ENCODE results near the gene GABRG3.

The GABRG3 gene

GRCh38 chr15:27433604-27434003 is 462.6 kb downstream of the GABRG3 start:
- no peak for DNase-seq

- no peak for DNase-seq
These were observed 467.7 kb downstream of the GABRG3 start for GRCh38 chr15:27438403-27439375.

DNA sequence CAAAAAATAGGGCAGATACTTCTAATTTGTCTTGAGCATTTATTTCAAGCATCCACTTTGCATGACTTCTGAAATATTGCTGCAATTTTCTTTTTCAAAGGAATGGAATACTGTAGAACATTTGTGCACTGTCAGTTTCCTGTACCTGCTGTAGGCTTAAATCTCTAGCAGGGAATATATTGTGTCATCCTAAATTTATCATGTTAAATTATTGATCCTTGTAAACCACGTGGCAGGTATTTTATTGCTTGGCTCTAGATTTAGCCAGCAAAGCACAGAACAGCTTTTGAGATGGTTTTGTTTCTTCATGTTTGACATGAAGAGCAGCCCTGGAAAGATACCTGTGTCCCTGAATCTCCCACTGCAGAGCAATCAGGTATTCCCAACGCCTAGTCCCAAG is 470.1 kb downstream of the GABRG3 start:
- DNase-seq: no peak

GRCh38 chr15:27448234-27448633 is 477.3 kb downstream of the GABRG3 start:
- DNase-seq: no peak

DNA sequence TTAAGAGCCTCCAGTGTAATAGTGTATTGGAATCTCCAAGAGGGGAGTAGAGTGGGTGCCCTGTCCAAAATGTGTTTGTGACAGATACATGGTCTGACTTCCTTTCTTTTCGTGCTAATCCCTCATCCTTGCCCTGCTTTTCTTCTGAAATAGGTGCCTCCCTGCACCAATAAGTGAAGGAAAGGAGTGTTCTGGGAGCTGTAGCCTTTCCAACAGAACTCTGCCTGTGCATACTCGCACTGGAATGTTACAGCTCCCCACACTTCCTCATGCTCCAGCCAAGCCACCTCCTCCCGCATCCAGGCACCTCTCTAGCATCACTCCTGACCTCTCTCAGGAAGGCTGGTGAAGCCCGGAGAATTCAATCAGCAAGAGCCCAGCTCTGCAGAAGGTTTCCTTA is 478.0 kb downstream of the GABRG3 start:
- DNase-seq: no peak

GRCh38 chr15:27449941-27450340 is 479.0 kb downstream of the GABRG3 start:
- no peak for DNase-seq

- DNase-seq: no peak
These were observed 483.5 kb downstream of the GABRG3 start for GRCh38 chr15:27454281-27455075.

GRCh38 chr15:27456807-27457206 is 485.8 kb downstream of the GABRG3 start:
- no peak for DNase-seq

- no peak for DNase-seq
These were observed 486.8 kb downstream of the GABRG3 start for GRCh38 chr15:27457766-27458165.

DNA sequence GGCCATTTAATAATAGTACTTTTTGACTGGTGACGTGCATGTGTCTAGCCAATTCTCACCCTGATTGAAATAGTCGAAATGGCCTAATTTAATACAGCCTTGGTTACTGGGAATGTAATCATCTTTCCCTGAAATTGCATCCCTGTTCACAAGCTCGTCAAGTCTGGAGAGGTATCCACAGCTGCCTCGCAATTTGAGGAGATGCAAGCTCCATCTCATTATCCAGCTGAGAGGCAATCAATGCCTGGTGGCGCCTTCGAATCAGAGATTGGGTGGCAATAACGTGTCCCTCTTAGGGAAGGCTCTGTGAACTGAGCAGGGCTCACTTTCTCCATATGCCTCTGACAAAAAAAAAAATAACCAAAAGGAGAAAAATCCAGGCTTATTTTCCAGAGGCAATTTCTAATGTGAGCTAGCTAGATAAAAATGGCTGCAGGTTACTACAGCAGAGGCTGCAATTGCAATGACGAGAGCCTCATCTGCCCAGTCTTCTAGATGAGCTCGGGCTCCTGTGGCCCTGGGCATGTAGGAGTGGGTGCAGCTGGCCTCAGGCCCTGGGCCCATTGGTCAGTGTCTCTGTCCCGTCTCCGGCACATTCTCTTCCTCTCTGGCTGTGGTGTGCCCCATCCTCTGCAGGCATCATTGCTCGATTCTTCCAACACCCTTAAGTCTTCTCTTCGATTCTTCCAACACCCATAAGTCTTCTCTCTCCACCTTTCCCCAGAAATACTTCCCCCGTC is 487.5 kb downstream of the GABRG3 start:
- no peak for DNase-seq

DNA sequence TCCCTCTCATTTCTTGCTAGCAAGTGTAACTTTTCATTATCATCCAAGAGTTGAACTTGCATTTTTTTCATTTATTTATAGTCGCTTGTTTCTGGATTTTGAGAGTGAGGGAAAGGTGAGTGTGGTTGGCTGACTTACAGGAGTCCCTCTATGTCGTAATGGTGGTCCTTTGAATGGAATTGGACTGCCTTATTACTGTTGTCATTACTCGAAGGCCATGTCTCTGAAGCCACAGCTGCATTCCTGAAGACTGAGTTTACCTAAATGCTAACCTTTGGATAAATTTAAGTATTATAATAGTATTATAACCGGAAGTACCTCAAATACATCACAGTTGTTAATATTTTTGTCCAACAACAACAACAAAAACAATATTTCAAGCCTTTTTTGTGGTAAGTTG is 488.9 kb downstream of the GABRG3 start:
- no peak for DNase-seq

GRCh38 chr15:27461181-27461580 is 490.2 kb downstream of the GABRG3 start:
- DNase-seq: no peak

DNA sequence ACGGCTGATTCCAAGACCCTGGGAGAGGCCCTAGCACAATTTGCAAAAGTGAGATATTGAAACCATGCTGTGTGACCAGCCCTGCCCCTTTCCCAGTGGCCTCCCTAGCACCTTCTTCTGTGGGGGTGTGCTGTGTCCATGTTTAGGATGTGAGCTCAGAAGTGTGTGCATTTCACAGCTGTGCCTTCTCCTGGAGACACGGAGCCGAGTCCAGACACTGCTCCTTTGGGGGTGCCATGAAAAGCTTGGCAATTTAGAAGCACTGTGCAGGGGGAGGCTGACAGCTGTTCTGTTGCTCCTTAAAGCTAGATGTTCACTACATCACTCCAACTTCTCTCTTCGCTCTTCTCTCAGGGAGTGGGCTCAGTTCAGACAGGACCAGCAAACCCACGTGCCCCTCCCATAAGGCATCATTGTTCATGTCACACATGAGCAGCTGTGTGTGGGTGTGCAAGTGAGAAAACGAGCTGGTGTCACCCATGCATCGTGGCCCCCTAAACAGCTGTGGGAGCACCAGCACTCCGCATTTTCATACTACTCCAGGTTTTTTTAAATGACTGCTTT is 492.6 kb downstream of the GABRG3 start:
- DNase-seq: no peak

GRCh38 chr15:27464941-27465612 is 494.1 kb downstream of the GABRG3 start:
- no peak for DNase-seq

DNA sequence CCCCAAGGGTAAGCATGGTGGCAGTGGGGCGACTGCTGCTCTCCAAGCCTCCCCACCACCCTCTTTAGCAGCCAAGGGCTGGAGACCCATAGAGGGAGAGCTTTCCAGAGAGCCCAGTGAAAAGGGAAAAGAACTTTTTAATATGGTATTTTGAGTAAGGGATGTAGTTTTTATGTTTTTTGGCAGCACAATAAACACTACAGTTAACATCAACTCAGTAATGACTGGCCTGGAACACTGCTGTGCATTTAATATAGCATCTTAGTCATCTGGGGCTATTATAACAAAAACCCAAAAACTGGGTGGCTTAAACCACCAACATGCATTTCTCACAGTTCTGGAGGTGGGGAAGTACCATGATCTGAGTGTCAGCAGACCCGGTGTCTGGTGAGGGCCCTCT is 495.8 kb downstream of the GABRG3 start:
- no peak for DNase-seq

GRCh38 chr15:27468151-27468591 is 497.2 kb downstream of the GABRG3 start:
- DNase-seq: no peak

- no peak for DNase-seq
These were observed 502.9 kb downstream of the GABRG3 start for GRCh38 chr15:27473845-27474244.

- no peak for DNase-seq
These were observed 504.4 kb downstream of the GABRG3 start for GRCh38 chr15:27475395-27475794.

DNA sequence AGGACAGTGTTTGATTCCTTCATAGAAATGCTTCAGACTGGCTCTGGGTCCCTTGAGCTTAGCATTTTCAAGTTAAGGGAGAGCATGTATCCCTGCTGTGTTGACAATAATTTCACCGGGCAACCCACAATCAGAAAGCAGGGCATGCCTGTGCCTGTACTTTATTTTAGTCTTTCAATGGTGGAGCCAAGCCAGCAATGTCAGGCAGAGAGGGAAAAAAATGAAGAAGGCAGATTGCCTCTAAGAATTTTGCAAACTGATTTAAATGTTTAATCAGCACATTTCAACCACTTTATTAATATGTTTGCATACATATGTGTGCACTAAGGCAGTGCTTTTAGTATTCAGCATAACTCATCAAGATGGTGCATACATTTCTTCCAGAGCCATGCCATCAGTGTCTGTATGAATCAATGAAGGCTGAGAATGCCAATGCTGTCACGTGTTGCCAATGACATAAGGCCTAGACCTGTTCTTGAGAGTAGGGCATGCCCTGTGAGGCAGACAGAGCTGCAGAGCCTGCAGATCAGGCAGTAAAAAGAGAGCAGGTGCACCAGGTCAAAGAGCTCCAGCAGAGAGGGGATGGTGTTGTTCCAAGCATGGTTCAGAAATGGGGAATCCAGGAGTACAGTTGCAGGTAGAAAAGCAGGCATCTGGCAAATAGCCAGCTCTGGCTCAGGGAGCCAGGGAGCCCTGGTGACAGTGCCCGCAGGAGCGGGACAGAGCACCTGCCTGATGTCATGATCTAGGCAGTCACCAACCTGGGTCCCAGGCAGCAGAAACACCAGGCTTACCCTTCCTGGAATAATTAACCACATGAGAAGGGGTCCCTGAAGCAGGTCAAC is 508.5 kb downstream of the GABRG3 start:
- no peak for DNase-seq

DNA sequence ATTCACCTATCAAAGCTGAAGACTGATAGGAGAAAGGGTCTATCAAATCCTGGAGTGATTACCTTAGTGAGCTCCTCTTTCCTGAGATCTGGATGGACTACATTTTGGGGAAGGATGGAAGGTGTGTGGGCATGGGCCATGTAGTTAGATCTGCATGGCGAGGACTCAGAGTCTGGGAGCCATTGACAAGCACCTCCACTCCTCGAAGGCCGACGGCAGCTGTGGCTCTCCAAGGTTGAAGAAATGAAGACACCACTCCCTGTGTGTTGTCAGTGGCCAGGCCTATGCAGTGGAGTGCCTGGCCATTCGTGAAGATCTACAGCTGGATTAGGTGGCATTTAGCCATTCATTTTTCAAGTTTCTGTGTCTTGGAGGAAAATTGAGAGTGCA is 509.2 kb downstream of the GABRG3 start:
- DNase-seq: no peak

DNA sequence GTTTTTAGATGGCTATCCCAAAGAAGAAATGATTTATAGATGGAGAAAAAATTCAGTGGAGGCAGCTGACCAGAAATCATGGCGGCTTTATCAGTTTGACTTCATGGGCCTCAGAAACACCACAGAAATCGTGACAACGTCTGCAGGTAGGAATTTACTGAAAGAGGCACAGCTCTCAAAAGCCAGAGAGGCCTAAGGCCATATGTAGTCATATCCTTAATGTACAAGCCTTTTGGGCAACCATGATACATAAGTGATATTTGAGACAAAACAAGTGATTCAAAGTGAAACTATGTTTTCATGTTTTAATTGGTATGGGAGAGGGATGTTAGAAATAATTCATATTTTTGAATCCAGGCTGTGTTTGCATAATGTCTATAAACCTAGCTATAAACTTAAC is 509.7 kb downstream of the GABRG3 start:
- DNase-seq: no peak

Data from activated gamma-delta T cell treated with Interleukin-2 at 50 U/mL for 16 hours (primary cell).